Heart left ventricle (tissue), 16 donors: ENCODE results near the gene SMO. TPM values are rescaled to one million over a fixed set of nuclear protein-coding genes. Genes with fewer than 3 reads are reported as not detected.

Experiments used
- ATAC-seq, 4 donors: fragments of 200-7000 bp; cut with Tn5 transposase; one replicate each; pipeline ENCODE4 v1.9.1; 2020 to 2022; ENCODE audit warnings: moderate library complexity in 4 of 4, mild to moderate bottlenecking in 3 of 4, moderate number of reproducible peaks in 1 of 4
- DNase-seq, 5 donors: peaks; one replicate each; pipeline ENCODE4 v3.0.0-alpha.2; 2020
- H3K27ac ChIP-seq, 12 donors: fragments of 200-600 bp; sonication (generic) in 4 of 12; one replicate each; pipeline versions ENCODE4 v1.5.0 to v1.8.0; 2016 to 2022; ENCODE audit warnings: mild to moderate bottlenecking in 2 of 12
- H3K27me3 ChIP-seq, 9 donors: fragments of 200-600 bp; sonication (generic) in 2 of 9; one replicate each; pipeline versions ENCODE4 v1.5.1 to v1.8.0; 2016 to 2022; ENCODE audit warnings: mild to moderate bottlenecking in 3 of 9
- H3K36me3 ChIP-seq, 9 donors: fragments of 200-600 bp; sonication (generic) in 2 of 9; one replicate each; pipeline versions ENCODE4 v1.5.0 to v1.8.0; 2018 to 2022; ENCODE audit warnings: mild to moderate bottlenecking in 2 of 9
- H3K4me1 ChIP-seq, 12 donors: fragments of 200-600 bp; sonication (generic) in 4 of 12; one replicate each; pipeline versions ENCODE4 v1.5.0 to v1.8.0; 2016 to 2022; ENCODE audit warnings: mild to moderate bottlenecking in 3 of 12
- H3K4me3 ChIP-seq, 12 donors: fragments of 200-600 bp; sonication (generic) in 4 of 12; one replicate each; pipeline versions ENCODE4 v1.5.0 to v1.8.0; 2017 to 2022; ENCODE audit warnings: mild to moderate bottlenecking in 9 of 12, moderate library complexity in 4 of 12
- H3K9me3 ChIP-seq, 12 donors: fragments of 200-600 bp; sonication (generic) in 4 of 12; one replicate each; pipeline versions ENCODE4 v1.5.0 to v1.8.0; 2016 to 2022; ENCODE audit warnings: mild to moderate bottlenecking in 1 of 12
- POLR2A ChIP-seq, 2 donors: fragments of 450-650 bp; IDR thresholded peaks; one replicate each; pipeline ENCODE4 v1.6.1; 2017; ENCODE audit warnings: antibody characterized with exemption in 2 of 2, mild to moderate bottlenecking in 2 of 2, moderate library complexity in 2 of 2
- WGBS, 4 donors: extraction: QIAGEN DNeasy Blood & Tissue Kit in 2 of 4; methylation state at CpG; one replicate each; pipeline versions ENCODE4 v1.1.5 to v1.1.7; 2013 to 2018; 5-methylcytosine and 5-hydroxymethylcytosine counted together
- intact Hi-C, 10 donors: fragments of 100-400 bp; cut with DNase I; formaldehyde crosslinking; loops; one replicate each; pipeline versions ENCODE4 v1.11.1 to v1.14.2; 2022
- polyA plus RNA-seq, 2 donors: library from polyadenylated mRNA; stranded (reverse); fragments of 200-250 nt; gene quantifications; one replicate each; pipeline ENCODE4 v1.2.3, GENCODE V29; 2013
- total RNA-seq, 9 donors: library from RNA; depleted of rRNA in 2 of 9; stranded (reverse); fragments of >200 nt in 2 of 9; fragmentation: NEBNext Ultra II Directional in 3 of 9; extraction: Animal tissue kit (Norgen Biotek cat#: 25700) in 3 of 9; gene quantifications; one replicate each; pipeline versions ENCODE4 v1.1.0 to v1.2.4, GENCODE V29; 2016 to 2023
- TF ChIP-seq, protein P1 (sequence below), 12 donors: fragments of 200-600 bp; sonication (generic) in 4 of 12; IDR thresholded peaks; one replicate each; pipeline versions ENCODE4 v1.5.0 to v1.8.0; 2018 to 2022; ENCODE audit warnings: antibody characterized with exemption in 12 of 12, mild to moderate bottlenecking in 5 of 12
- donor health status: ischemic (EF 13 %, LVEDD 7.1; RV severe dilation, severe dysfunction).
- donor health status: healthy with polysubstance abuse.
- donor health status: DM: no; HTN: yes; CAD: no.
- donor health status: DM: no; HTN: no; CAD: no.
- donor health status: ischemic (EF 25% LVEDD 6.9; RV normal size, moderate dysfunction).
- donor health status: ischemic (EF 25% LVEDD 5.7; RV mildly dilated, moderate dysfunction).
- donor health status: healthy.
- donor health status: DM: yes; HTN: yes; CAD: no.
- donor health status: ischemic (EF 35%, LVEDD 5.7; RV mildly dilated, moderate dysfunction).
- donor health status: nonischemic (EF 11% LVEDD 7.7; RV severe dilation, severe dysfunction).
- donor health status: DM: yes; HTN: yes; CAD: no.
- donor health status: PGD.
- donor health status: ischemic (EF 29% LVEDD 5.4; RV normal size, mild dysfunction).
- donor health status: nonischemic (EF 23%, LVEDD 6.1; RV moderate dilation, normal function).

SMO gene
- total and polyA plus RNA-seq, 11 donors, result 1.7 to 7.3 (median 3.9) TPM

DNA sequence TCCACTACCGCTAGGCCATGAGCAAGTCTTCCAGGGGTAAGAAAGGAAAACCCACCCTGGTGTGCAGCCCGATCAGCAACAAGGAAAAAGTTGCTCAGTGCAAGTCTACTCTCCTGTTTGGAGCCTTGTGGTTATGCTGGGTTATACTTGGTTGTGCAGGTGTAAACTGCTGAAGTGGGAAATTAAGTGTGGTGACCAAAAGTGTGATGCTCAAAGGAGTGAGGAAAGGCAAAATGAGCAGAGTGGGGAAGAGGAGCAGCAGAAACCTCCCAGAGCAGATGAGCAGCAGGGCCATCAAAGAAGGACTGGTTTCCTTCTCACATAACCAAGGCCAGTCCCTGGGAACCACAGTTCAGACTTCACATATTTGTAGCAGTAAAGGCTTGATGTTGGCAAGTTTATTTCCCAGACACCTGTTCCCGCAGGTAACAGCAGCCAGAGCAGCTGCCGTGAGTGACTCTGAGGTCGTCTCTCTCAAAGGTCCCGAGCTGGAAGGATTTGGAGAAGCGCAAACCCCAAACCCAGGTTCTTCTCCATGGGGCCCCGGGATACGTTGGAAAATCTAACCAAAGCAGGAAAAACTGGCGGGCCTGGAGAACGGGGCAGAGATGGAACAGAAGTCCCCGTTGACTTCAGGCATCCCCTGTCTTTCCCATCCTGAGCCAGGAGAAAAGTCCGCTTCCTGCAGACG, 607 bp upstream of the SMO start:
- Histone ChIP-seq H3K27ac (peak overlapping the region in 5 of 12 donors; percentile 23 to 67 (median 39)), H3K36me3 (no peaks in the 10 kb centered on the region), H3K4me1 (peaks cover 0 to 29% (median 6%) of the 10 kb centered on the region in 12 donors), H3K4me3 (peak overlapping the region in 11 of 12 donors; percentile 56 to 93 (median 84)), H3K9me3 (no peaks in the 10 kb centered on the region), H3K27me3 (peaks cover 0 to 37% (median 0%) of the 10 kb centered on the region in 9 donors)
- TF ChIP-seq POLR2A (IDR thresholded peaks at IDR 0.05), result no peak
- TF ChIP-seq, protein P1, sequence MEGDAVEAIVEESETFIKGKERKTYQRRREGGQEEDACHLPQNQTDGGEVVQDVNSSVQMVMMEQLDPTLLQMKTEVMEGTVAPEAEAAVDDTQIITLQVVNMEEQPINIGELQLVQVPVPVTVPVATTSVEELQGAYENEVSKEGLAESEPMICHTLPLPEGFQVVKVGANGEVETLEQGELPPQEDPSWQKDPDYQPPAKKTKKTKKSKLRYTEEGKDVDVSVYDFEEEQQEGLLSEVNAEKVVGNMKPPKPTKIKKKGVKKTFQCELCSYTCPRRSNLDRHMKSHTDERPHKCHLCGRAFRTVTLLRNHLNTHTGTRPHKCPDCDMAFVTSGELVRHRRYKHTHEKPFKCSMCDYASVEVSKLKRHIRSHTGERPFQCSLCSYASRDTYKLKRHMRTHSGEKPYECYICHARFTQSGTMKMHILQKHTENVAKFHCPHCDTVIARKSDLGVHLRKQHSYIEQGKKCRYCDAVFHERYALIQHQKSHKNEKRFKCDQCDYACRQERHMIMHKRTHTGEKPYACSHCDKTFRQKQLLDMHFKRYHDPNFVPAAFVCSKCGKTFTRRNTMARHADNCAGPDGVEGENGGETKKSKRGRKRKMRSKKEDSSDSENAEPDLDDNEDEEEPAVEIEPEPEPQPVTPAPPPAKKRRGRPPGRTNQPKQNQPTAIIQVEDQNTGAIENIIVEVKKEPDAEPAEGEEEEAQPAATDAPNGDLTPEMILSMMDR (IDR thresholded peaks at IDR 0.05), result no peak
- intact Hi-C loops, result no loop called here
- ATAC-seq (no peak), DNase-seq (no peak)
- 29 to 32% (median 30%) methylated on average over 14 of the region's 14 CpGs for WGBS, 4 donors

- Histone ChIP-seq H3K9me3 (no peaks in the 10 kb centered on the region), H3K27me3 (peaks cover 0 to 37% (median 0%) of the 10 kb centered on the region in 9 donors), H3K4me1 (peaks cover 0 to 29% (median 6%) of the 10 kb centered on the region in 12 donors), H3K36me3 (no peaks in the 10 kb centered on the region), H3K27ac (peak overlapping the region in 6 of 12 donors; percentile 23 to 70 (median 47)), H3K4me3 (peak overlapping the region; percentile 56 to 93 (median 81))
- peak in 1 of 5 donors; percentile 70 for DNase-seq
- ATAC-seq, result peak in 3 of 4 donors; percentile 46 to 75 (median 67)
- WGBS, 4 donors, result 1 to 3% (median 1%) methylated on average over 13 to 83 of the region's 83 CpGs
- intact Hi-C loops, result no loop called here
- TF ChIP-seq, protein P1 (IDR thresholded peaks at IDR 0.05), result no peak
- no peak for TF ChIP-seq POLR2A (IDR thresholded peaks at IDR 0.05)
Observed at GRCh38 chr7:129188892-129189660, 643 bp downstream of the SMO start.

DNA sequence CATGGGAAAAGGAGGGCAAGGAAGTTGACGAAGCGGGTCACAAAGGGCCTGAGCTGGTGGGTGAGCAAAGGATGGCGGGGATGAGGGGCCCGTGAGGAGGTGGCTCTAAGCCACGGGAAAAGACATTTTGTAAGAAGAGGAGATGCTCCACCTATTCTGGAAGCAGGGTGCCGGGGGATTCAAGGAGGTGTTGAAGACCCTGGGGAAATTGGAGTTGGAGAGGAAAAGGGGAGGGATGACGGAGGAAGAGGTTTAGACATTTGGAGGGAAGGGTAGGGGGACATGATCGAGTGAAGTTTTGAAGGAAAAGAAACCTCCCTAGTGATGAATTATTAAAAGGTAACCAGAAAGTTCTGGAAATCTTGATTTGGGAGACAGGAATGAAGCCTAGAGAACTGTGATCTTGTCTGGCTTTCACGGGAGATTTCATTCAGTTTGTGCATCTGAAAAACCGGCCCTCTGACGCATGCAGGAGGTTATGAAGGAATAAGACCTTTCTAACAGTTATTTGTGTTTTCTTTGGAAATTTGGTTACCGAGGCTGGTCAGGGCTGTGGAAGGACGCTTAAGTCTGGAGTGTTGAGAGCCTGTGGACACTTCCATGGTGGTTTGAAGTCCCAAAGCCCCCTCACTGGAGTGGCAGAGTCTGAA, 1.4 kb downstream of the SMO start:
- H3K36me3 ChIP-seq, result no peaks in the 10 kb centered on the region
- no peaks in the 10 kb centered on the region for H3K9me3 ChIP-seq
- H3K4me1 ChIP-seq, result peaks cover 0 to 29% (median 6%) of the 10 kb centered on the region in 12 donors
- H3K4me3 ChIP-seq, result peak overlapping the region; percentile 56 to 93 (median 81)
- ATAC-seq (no peak), DNase-seq (no peak)
- peaks cover 0 to 37% (median 0%) of the 10 kb centered on the region in 9 donors for H3K27me3 ChIP-seq
- 28 to 34% (median 32%) methylated on average over 13 of the region's 13 CpGs for WGBS, 4 donors
- TF ChIP-seq, protein P1 (IDR thresholded peaks at IDR 0.05), result no peak
- TF ChIP-seq POLR2A (IDR thresholded peaks at IDR 0.05), result no peak
- intact Hi-C loops, result no loop called here
- peak overlapping the region in 2 of 12 donors; percentile 67 to 70 for H3K27ac ChIP-seq
